DOHH2 (cell line): ENCODE results near the gene PI4K2A.

Experiments
- EZH2phosphoT487 ChIP-seq: fragments of 200-600 bp; sonication (generic); IDR thresholded peaks from 2 replicates; pipeline ENCODE4 v1.6.1; 2017; ENCODE audit warnings: borderline replicate concordance, mild to moderate bottlenecking, antibody characterized with exemption, low read length, moderate library complexity, mixed read lengths
- TF ChIP-seq, protein P1 (sequence below): fragments of 200-600 bp; sonication (generic); IDR thresholded peaks from one replicate; pipeline ENCODE4 v1.5.1; 2014; ENCODE audit warnings: antibody characterized with exemption, mild to moderate bottlenecking, low read depth, low read length; ENCODE audit not compliant: poor library complexity, severe bottlenecking

DNA sequence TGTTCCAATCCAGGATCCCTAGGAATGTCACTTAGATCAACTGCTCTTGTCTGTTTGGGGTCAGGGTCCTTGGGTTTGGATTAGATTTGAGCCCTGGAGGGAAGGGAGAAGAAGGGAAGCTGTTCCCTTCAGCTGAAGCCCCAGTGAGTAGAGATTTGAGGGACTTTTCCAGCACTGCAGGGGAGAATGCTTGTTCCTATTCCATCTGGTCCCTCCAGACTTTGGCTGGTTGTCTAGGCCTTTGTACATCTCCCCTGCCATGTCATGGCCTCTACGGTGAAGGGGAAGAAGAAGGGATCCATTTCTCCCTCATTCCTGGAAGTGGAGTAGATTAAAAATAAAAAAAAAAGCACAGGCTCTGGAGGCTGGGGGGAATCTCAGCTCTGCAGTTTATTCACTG lies 39.9 kb upstream of the PI4K2A start:
- TF ChIP-seq, protein P1, sequence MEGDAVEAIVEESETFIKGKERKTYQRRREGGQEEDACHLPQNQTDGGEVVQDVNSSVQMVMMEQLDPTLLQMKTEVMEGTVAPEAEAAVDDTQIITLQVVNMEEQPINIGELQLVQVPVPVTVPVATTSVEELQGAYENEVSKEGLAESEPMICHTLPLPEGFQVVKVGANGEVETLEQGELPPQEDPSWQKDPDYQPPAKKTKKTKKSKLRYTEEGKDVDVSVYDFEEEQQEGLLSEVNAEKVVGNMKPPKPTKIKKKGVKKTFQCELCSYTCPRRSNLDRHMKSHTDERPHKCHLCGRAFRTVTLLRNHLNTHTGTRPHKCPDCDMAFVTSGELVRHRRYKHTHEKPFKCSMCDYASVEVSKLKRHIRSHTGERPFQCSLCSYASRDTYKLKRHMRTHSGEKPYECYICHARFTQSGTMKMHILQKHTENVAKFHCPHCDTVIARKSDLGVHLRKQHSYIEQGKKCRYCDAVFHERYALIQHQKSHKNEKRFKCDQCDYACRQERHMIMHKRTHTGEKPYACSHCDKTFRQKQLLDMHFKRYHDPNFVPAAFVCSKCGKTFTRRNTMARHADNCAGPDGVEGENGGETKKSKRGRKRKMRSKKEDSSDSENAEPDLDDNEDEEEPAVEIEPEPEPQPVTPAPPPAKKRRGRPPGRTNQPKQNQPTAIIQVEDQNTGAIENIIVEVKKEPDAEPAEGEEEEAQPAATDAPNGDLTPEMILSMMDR, result no peak
- no peak for TF ChIP-seq EZH2phosphoT487
